GM19023 (cell line): Measurements from ENCODE around the gene ESPN.

Experiments used
- ATAC-seq: cut with Tn5 transposase; IDR thresholded peaks from one replicate; pipeline ENCODE4 v1.9.1; 2021; ENCODE audit warnings: mild to moderate bottlenecking, moderate library complexity; ENCODE audit not compliant: unreplicated experiment

The ESPN gene

GRCh38 chr1:6408023-6408422, 16.6 kb upstream of the ESPN start:
- no peak for ATAC-seq

- ATAC-seq: no peak
Measured at GRCh38 chr1:6409053-6409452, 15.5 kb upstream of the ESPN start.

GRCh38 chr1:6409733-6410132, 14.8 kb upstream of the ESPN start:
- ATAC-seq: no peak

DNA sequence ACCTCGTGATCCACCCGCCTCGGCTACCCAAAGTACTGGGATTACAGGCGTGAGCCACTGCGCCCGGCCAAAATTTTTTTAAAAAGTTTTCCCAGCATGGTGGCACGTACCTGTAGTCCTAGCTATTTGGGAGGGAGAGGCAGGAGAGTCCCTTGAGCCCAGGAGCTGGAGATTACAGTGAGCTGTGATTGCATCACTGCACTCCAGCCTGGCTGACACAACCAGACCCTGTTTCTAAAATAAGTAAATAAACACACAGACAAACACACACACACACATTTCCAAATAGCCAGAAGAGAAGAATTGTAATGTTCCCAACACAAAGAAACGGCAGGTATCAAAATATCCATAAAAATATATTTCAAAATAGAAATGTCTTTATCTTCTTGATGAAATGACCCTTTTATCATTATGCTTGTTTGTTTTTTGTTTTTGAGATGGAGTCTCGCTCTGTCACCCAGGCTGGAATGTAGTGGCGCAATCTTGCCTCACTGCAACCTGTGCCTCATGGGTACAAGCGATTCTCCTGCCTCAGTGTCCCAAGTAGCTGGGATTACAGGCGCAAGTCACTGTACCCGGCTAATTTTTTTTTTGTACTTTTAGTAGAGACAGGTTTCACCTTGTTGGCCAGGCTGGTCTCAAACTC, 14.2 kb upstream of the ESPN start:
- no peak for ATAC-seq

GRCh38 chr1:6412896-6413295, 11.7 kb upstream of the ESPN start:
- ATAC-seq: no peak

DNA sequence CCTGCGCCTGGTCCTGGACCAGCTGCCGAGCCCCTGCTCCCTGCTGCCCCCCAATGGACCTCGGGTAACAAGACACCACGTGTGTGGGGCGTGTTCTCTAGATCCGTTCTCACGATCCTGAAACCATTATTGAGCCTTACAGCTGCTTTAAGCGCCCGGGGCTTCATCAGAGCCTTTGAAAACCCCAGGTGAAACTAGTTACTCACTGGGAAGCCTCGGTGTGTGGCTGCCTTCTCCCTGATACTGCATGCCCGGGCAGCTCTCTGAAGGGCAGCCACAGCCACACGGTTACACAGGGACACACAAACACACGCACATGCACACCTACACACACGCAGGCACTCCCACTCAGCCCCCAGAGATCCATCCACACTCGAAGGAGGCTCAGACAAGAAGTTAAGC, 10.1 kb upstream of the ESPN start:
- peak; percentile 78 for ATAC-seq

- ATAC-seq: no peak
Measured at GRCh38 chr1:6414881-6415626, 9.5 kb upstream of the ESPN start.

GRCh38 chr1:6416295-6416656, 8.3 kb upstream of the ESPN start:
- no peak for ATAC-seq

DNA sequence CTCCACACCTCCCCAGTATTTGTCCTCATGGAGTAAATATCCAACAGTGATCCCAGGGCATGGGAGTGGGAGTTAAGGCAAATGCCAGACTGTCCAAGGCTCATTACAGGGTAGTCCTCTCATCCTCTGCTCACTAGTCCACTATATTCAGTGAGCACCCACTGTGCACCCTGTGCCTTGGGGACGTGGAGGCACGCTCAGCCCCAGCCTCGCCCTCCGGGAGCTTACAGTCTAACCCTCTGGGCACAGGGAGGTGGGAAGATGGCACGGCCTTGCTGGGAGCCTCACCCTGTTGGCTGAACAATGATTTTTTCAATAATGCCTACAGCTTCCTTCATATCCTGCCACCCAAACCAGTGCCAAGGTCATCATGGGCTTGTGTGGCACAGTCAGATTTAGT, 7.7 kb upstream of the ESPN start:
- ATAC-seq: no peak

- no peak for ATAC-seq
Measured at GRCh38 chr1:6417961-6418667, 6.5 kb upstream of the ESPN start.

DNA sequence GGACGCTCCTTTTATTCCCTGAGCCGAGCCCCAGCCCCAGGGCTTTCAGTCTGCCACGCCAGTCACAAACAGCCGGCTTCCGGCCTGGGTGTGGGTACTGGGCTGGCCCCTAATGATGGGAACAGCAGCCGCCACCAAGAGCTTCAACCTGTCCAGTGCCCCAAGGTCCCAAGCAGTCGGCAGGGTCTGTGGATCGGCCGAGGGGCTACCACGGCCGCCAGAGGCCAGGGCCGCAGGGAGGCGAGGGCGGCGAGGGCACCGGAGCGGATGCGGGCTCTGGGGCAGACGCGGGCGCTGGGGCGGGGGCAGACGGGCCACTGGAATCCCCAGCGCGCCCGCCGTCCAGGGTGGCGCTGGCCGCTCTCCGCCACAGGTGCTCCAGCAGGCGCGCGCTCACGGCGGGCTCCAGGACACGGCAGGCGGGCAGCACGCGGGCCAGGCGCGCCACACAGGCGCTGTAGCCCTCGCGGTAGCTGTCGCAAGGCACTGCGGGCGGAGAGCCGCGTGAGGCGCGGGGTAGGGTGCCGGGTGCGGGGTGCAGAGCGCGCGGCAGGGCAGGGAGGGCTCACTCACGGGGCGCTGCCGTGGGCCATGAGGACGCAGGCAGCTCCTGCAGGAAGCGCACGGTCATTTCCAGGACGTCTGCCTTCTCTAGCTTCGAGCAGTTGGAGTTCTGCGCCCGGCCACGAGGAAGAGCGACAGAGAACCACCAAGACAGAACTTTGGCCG, 5.7 kb upstream of the ESPN start:
- no peak for ATAC-seq

- ATAC-seq: no peak
Measured at GRCh38 chr1:6419397-6419803, 5.2 kb upstream of the ESPN start.

DNA sequence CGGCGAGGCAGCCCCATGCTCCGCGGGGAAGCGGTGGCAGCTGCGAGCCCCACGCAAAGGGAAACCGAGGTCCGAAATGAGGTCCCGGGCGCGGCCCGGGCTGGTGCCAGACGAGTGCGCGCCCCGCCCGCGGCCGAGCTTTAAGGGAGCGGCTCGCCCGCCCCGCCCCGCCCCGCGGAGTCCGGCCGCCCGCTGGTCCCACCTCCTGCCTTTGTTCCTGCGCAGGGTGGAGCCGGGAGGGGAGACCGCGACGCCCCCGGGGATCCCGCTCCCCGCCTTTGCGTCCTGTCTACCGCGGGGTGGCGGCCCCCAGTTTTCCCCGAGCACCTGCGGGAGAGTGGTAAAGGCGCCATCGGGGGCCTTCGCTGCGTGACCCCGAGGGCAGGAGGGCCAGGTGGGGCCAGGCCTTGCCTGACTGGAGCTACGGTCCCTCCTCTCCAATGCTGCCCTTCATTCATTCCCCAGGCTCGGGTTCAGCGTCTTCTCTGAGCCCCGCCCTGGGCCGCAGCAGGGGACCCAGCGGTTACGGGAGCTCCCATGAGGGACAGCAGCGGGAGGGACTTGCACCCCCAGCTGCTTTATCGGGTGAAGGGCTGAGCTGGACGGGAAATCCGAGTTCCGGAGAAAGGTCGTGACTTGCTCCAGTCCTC, 4.6 kb upstream of the ESPN start, which contains the start of gene HES2:
Gene HES2, minus strand, starts transcription at position 116 of the 650 bp plus-strand sequence. Its CDS starts 99 bp downstream, at position 17.
- no peak for ATAC-seq

DNA sequence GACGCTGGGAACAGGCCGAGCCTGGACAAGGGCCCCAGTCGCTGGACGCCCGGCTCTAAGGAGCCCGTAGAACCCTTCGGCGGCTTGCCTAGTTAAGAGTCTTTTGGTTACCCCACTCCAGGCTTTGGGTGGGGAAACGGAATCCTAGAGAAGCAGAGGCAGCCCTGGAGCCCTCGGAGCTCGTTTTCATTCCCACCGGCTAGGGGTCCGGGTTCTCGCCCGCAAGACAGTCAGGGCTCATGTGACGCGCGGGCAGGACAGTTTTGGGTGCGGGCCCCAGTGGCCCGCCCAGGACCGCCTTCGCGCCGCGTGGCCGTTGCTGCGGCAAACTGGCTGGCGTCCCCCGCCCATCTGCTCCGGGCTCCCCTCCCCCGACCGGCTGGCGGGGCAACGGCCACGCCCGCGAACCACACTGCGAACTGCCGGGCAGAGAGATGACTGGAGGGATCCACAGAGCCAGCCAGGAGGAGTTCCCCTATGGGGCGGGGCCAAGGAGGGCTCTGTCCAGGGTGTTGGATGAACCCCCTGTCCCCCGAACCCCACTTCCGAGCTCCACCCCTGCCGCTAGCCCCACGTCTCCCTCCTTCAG, 4.0 kb upstream of the ESPN start:
- ATAC-seq: no peak

DNA sequence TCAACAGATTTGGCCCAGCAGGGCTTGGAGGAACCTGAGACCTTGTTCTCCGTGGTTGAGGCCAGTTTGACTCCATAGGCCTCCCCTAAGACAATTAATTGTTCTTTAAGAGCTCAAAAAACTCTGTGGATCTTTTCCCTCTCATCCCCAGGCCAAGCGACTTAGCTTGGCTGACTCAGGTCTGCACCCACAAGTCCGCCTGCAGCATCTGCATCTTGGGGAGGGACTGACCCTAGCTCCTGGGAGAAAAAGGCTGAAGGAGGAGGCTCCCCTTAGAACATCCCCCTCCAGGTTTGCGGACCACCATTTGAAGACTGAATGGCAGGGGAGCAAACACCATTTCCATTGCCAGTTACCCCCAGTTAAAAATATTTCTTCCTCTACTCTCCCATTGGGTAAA, 3.3 kb upstream of the ESPN start:
- no peak for ATAC-seq

DNA sequence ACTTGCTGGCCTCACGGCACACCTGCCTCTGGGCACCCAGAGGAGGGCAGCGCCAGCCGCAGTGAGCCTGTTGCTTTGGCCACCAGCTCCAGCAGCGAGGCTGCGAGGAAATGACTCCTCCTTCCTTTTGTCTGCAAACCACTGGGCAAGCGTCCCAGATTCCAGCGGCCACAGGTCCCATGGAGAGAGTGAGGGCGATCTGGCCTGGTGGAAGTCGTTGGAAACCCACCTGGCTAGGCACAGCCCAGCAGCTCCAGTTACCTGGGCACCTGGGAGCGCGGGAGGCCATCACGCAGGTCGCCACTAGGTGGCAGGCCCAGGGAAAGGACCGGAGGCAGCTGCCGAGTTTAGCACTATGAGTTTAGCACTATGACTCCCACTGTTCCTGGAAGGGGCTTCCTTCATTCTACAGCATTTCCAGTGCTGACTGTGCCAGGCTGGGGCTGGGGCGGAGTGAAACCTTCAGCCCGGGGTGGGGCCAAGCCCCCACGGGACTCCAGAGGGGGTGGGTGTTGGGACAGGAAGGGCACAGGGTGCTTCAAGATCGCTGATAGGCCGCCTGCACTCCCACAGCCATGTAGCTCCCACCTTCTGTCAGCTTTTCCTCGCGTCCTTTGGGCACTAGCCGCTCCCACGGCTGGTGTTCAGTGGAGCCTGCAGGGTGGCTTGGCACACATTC, 1.1 kb upstream of the ESPN start:
- no peak for ATAC-seq

DNA sequence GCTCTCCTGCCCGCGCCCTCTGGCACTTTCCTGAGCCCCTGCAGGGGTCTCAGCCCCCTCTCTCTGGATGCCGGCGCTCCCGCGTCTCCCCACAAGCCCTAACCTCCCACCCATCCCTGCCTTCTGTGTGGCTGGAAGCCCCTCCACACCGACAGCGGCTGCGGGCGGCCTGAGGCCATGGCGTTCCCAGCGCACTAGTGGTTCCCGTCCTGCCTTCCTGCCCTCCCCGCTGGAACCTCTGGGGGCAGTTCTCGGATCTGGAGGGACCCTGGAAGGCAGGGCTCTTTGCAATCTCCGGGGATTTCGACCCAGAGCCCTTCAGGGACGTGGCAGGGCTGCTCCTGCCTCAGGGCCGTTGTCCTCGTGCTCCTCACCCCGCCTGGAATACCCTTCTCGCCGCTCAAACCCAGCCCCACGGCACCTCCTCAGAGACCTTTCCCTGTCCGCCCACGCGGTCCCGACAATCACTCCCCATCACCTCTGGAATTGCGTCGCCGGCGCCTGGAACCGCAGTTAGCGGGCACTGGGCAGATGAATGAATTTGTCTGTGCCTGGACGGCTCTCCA, 493 bp upstream of the ESPN start:
- ATAC-seq: no peak

DNA sequence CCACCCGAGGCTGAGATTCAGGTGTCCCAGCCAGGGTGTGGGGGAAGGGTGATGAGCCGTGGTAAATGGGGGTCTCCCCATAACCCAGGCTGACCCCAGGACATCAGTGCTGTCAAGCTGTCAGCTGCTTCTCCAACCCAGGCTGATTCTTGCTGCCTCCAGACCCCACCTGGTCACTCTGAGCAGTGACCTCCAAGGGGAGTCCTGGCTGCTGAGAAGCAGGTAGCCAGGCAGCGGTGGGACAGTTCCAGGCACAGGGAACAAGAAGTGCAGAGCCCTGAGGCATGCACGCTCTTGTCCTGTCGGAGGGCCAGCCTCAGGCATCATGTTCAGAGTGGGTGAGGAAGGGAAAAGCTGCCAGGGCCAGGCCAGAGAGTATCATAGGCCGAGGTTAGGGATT, 1.1 kb downstream of the ESPN start:
- no peak for ATAC-seq

DNA sequence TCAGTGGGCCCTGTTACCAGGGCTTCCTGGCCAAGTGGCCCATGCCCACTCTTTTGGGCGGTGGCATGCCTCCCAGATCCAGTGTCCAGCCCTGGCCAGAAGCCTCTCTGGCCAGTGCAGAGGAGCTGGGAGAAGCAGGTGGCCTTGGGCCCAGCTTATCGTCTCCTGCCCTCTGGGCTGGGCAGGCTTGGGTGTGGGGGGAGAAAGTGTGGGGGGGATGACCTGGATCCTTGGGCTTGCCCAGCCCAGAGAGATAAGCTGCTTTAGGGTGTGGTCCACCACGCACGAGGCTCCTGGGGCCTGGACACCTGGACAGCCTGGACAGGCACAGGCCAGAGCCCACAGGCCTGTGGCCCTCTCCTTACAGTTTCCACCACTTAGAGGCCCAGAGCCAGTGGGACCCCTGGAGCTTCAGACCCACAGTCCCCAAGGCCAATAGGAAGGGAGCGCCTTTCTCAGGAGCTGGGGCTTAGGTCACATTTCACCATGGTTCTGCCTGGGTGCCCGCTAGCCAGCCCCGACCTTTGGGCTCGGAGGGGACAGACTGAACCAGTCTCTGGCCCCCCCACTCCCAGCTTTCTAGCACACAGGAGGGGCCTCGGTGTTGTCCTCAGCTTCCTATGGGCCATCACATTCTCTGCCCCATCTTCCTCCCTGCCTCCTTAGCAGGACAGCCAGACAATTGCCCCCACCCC, 1.8 kb downstream of the ESPN start:
- no peak for ATAC-seq
